NT2/D1 (cell line): ENCODE results near the gene CYP2A7.

Source experiments
- SUZ12 ChIP-seq: IDR thresholded peaks from 2 replicates; pipeline ENCODE4 v1.6.1; 2011; ENCODE audit not compliant: insufficient read length, insufficient read depth; ENCODE audit errors: extremely low read depth
- YY1 ChIP-seq: IDR thresholded peaks from 2 replicates; pipeline ENCODE4 v1.6.1; 2011; ENCODE audit not compliant: insufficient read length, insufficient read depth
- ZNF274 ChIP-seq: IDR thresholded peaks from 2 replicates; pipeline ENCODE4 v1.6.1; 2011; ENCODE audit warnings: mild to moderate bottlenecking, low read depth, low read length

DNA sequence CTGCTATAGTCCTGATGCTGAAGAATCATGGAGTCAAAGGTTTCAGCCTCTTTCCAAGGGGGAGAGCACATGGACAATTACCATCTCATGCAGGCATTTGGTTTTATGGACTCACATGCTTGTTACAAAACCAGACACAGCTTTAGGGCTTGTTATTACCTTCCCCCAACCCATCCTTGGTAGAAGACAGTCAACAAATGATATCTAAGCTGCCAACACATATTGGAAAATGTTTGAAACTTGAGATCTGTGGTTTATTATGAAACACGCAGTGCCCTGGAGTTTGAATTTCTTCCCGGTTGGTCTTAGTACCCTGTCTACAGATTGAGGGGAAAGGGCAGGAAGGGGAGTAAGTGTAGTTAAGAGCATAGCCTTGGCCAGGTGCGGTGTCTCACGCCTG, 19.2 kb downstream of the CYP2A7 start:
- no peak for TF ChIP-seq YY1
- TF ChIP-seq SUZ12: no peak
- no peak for TF ChIP-seq ZNF274
